ENCODE measurements around the gene KCNF1. TPM values are rescaled to one million over a fixed set of nuclear protein-coding genes. Genes with fewer than 3 reads are reported as not detected.
A peak's percentile ranks its signal among the peaks of the same experiment; 100 is the strongest.

The KCNF1 gene
- polyA plus RNA-seq, 5 donors = 1.0 to 2.9 (median 1.3) TPM

DNA sequence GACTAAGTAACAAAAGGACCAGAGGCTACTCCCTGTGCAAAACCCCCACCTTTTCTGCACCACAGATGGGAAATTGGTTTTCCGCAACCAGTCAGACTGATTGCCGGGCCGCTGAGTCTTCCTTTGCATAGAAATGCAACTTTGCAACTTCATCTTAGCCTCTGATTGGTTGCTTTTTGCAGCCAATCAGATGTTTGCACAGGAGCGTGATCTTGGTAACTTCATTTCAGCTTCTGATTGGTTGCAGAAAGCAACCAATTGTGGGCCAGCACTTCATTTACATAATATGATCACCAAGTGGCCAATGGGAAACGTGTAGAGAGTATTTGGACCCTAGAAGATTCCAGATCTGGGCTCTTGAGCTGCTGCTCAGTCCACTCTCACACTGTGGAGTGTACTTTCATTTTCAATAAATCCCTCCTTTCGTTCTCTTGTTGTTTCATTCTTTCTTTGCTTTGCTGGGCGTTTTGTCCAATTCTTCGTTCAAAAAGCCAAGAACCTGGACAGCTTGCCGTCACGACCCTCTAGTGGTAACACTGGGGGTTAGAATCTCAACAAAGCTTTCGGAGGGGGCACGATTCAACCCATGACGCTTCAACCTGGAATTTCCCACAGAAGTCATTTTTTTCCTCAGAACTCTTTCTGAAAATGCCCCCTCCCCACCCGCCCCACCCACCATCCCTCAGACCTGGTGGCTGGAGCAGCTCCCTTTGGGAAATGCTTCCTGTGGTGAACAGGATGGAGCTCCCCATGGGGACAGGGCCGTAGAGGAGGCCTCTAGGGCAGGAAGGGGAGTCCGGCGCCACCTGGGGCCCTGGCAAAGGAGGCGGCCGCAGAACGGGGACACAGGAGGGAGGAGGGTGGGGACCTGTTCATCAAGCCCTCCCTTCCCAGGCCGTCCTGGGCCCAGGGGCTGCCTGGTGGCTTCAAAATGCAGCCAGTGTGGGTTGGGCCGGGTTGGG lies 31.8 kb upstream of the KCNF1 start:
- DNase-seq = no peak

DNA sequence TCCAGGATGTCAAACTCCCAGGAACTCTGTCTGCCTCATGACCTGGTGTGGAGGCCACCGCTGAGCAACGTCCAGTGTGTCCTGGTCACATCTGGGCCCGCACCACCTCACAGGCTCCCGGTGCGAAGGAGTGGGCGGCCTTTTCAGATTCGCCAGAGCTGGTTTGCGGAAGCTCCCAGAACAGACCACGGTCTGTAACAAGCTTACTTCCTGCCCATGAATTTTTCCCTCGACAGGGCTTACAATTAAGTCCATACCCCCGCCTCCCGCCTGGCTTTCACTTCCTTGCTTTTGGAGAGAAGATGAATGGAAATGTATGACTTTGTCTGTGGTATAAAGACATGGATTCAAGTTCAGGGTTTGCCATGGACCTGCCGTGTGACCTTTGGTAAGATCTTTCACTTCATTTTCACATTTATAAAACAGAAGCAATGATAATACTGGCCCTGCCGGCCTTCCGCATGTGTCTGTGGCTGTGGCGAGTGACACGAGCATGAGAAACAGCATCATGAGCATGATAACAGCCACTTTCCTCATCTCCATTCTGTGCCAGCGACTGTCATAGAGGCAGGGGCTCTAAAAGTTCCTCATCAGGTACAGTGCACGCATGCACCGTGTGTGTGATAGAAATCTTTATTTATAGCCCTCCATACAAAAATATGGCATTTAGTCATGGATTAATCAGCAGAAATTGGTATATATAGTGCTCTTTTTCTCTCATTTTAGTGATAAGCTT lies 31.0 kb upstream of the KCNF1 start:
- no peak for DNase-seq

DNA sequence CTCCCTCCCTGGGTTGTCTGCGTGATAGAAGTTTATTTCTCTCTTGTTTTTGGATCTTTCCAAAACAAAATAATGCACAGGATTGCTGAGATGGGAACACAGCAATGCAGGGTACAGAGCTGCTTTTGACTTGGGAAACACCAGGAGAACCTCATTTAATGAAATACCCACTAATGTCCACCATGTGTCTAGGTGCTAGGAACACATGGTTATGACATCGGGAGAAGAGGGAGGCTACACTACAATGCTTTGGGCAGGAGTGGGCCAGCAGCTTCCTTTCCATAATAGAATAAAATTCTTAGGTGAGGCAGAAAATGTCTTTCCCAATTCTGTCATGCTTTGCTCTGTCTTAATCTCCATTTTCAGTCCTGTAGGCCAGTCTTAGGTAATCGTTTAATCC lies 29.2 kb upstream of the KCNF1 start:
- no peak for DNase-seq

DNA sequence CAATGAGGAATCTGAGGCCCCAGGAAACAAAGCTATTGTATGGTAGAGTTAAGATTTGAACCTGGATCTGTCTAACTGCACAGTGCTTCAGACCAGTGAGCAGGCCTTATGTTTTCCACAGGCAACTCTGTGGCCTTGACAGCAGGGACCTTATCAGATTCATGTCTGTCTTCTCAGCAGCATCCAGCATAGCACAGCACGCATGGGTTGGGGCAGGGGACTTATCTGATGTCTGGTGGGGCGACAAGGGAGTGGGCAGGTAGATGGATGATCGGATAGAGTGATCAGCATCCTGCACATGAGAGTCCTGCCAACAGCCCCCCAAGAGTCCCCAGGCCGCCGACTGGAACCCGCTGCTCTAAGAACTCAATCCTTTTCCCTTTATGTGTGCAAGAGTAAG lies 28.7 kb upstream of the KCNF1 start:
- no peak for DNase-seq

DNA sequence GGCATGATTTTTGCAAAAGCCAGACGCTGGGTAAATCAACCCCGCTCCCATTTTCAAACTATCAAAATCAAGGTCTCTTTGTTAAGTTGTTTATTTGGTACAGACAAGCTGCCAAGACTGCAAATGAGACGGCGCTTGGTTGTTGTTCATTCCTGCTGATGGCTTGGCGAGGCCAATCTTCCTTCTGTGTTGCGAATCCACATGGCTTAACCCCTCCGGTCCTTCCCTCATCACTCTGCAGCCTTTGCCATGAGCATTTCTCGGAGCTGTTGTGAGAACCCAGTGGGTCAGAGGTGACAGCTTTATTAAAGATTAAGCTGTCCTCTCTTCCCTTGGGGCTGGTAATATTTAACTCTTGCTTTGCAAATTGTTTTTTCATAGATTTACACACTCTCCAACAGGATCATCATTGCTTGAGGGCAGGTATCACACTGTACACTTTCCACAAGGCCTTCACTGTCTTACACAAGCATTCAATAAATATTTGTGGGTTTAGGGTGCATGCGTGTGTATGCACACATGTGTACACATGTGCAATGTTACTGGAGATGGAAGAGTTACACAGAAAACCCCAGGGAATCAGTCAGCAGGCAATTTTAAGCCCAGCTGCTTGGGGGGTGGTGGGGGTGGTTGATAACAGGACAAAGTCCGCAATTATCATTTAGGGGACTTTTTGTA lies 27.8 kb upstream of the KCNF1 start:
- peak; percentile 13 to 22 for DNase-seq

DNA sequence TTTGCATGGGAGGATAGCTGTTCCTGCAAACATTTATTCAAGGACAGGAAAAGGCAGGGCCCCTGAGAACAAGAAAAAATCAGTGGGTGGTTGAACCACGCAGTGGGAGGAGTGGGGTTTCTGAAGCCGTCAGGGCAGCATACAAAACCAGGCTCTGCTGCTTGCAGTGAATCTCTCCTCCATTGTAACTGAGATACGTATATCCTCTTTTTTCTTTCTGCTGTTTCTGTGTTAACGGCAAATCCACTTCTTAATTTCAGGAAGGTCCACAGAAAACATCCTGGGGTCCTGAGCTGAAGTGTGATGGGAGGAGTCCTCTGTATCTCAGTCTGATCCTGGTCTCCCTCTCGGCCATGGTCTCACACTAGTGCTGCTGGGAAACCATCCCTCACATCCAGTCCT lies 27.2 kb upstream of the KCNF1 start:
- DNase-seq = no peak

DNA sequence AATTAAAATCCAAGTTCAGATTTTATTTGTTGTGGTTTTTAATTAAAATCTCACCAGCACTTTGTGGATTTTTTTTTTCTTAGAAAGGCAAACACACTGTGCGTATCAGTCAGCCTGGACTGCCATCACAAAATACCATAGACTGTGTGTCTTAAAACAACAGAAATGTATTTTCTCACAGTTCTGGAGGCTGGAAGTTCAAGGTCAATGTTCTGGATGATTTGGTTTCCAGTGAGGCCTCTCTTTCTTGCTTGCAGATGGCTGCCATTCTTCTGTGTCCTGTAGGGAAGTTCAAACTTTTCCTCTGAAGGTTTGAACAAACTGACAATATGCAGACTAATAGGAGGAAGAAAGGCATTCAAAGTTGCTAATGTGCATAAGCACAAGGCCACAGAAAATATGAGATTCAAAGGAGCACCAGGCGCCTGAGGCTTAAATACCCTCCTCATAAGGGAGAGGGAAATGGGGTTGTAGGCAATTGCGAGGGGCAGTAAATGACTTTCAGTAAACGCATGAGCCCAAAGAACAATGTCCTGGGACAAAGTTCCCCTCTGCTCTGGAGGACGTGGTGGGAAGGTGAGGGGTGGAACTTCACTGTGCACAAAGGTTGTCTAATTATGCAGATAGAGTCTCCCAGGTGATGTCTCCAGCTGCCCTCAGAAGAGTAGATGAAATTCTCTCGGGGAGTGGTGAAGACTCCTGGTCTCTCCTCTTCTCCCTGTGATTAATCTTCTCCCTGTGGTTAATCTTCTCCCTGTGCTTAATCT lies 26.5 kb upstream of the KCNF1 start:
- DNase-seq = no peak

DNA sequence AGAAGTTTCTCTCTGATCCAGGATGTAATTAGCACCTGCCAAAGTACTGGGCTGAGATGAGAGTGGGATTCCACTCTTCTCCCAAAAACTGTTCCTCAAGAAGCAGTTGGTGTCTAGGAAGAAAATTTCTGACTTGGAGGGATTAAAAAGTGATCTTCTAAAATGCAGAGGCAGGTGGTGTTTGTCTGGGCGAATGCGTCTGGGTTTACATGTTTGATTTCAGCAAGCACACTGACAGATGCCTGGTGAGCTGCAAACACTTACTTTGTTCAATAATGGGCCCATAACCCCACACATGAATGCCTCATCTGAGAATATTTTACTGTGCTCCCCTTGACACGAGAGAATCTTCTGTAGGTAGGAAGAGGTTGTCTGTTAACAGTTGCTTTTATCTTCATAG lies 24.3 kb upstream of the KCNF1 start:
- no peak for DNase-seq

DNA sequence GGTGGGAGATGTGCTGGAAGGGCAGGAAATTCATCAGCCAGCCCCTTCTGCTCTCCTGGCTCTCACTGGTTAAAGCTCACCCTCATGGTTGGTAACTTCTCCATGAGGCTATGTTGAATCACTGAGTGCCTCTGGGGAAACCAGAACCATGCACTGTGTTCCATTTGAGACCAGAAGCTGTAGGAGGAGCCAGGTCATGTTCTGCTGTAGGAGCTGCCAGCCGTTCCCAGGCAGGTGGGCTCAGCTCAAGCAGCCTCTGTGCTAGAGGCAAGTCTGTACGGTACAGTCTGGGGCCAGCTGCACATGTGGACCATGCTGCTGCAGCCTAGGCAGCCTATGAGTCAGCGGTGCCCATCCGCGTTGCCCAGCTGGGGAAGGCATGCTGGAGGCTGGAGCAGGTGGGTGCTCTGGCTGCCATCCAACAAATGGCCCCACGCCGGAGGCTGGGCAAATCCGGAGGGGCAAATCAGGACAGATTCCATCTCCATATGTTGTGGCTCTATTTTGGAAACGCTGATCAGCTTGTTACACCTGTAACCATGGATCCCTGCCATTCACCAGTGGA lies 22.0 kb upstream of the KCNF1 start:
- DNase-seq = no peak

DNA sequence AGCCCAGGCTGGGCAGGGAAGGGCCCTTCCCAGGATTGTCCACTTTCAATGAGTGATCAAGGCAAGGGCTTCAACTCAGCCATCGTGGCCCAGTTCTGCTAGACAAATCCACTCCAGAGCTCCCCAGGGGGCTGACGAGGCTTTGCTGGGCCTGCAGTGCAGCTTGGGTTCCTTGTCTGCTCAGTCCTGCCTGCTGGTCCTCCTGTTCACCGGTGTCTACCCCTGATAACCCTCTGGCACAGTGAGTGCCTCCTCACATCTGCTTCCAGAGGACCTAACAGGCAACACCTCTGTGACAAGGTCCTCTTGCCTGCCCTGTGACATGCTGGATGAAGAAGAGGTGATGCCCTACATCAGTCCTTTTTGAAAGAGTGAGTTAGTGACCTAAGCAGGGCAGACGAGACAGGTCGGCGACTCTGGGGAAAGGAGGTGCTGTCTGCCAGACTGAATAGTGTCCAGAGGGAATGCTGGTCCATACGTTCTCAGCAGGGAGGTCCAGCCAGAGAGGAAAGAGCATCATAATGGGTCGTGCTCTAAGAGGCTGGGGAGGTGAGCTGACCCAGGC lies 20.9 kb upstream of the KCNF1 start:
- no peak for DNase-seq

DNA sequence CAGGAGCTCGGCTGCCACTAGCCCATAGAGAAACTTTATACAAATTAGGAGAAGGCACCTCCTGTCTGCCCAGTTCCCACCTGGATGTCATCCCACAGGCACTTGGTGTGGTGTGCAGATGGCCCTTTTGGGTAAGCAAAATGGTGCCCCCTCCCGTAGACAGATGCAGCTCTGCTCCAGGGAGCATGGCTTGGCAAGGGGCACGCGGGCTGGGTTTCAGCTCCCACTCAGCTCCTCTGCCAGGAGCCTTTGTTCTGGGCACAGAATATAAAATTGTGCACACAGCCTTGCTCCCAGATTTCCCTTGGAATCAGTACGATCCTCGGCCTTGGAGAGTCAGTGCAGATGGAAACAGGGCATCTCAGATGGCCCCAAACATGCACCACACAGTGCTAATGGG lies 20.3 kb upstream of the KCNF1 start:
- DNase-seq = no peak

DNA sequence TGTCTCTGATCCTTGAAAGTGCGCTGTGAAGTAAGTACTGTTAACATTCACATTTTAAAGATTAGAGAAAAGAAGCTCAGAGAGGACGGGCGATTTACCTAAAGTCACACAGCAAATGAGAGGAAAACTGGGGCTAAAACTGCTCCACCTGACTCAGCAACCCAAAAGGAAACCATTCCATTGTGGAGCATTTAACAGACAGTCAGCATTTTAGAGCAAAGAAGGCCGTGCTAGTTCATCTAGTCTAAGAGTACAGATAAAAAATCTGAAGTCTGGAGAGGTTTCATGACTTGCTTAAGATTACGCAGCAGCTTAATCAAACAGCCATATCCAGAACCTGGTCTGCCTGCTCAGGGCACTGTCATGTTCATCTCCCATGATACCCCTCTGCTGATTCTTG lies 19.9 kb upstream of the KCNF1 start:
- DNase-seq = no peak

DNA sequence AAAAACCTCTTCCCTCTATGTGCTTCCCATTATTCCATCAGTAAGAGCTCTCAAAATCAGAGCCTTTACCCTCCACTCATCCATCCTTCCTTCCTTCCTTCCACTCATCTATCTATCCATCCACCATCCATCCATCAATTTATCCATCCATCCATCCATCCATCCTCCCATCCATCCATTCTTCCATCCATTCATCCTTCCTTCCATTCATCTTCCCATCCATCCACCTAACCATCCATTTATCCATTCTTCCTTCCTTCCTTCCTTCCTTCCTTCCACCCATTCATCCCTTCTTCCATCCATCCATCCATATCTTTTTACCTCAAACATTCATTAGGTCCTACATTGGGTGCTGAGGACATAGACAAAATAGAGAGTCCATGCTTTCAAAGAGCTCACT lies 19.4 kb upstream of the KCNF1 start:
- no peak for DNase-seq

DNA sequence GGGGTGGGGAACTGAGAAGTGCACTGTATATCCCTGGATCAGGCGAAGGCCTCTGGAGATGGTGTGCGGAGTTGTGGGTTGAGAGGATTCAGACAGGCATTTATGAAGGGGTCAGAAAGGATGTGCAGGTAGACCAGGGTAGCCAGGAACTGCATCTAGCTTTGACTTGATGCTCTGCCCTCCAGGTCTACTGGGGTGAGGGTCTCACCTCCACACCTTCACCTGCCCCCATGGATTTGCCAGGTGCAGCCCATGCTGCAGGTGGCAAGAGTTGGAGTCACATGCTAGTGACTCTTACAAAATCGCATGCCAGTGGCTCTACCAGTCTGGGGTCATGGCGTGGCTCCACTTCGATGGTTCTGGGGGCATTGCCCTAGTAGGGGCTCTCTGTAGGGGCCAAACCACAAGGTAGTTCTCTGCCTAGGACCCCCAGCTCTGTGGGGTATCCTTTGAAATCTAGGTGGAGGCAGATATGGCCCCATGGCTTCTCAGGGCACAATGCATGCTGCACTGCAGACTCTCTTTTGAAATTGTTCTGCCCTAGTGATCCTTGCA lies 18.9 kb upstream of the KCNF1 start:
- DNase-seq = no peak

DNA sequence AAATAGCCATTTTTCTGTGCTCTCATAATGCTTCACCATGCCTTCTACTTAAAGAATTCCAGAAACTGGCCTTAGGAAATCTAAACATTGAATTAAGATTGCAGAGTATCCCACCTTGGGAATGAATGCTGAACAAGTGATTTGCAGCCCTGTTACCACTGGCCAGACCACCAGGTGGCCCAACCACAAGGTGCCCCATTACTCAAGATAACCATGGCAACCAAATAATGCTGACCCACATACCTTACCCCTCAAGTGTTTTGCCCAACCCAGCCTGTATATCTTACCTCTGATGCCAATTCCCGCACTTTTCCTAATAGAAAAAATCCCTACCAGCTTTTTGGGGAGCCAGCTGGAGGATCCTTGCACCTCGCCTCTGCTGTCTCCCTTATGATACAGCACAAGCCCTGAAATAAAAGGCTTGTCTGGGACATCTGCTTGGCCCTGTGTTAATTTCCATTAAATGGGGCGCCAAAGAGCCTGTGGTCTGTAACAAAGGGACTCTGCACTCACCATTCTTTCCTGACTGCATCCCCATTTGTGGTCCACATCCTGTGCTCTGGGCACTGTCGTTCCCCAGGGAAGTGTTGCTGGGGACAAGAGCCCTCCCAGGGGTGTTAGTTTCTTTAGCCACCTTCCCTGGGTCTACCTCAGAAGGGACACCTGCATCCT lies 17.3 kb upstream of the KCNF1 start:
- DNase-seq = no peak

DNA sequence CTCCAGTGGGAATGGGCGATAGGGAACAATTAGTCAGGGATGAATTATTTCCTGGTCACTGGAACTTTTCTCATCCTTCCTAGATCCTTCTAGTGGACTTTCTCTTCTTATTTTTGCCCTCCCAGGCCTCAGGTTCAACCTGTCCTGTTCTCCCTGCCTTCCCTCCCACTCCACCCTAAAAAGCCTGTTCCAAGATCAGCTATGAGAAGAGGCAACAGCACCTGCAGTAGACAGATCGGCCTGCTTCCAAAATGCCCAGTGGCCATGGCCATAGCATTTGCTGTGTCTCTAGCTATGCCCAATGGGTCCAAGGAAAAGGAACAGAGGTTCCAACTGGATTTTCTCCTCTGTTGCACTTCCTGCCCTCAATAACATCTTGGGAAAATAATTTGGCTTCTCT lies 16.5 kb upstream of the KCNF1 start:
- no peak for DNase-seq

DNA sequence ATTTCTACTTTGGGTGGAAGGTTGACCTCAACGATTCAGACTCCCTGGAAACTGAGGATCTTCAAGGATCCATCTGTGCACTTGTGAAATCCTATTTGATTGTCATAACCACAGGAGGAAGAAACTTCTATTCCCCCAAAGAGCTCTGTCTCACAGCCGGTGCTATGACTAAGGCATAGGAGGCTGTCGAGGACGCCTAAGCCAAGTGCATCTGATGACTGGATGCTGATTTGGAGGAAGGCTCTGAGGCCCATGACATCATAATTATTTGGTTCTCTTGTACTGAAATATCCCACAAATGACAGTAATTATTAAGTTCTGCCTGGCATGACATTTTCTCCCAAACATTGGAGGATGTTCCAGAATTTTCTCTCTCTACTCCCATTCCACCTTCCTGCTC lies 13.8 kb upstream of the KCNF1 start:
- no peak for DNase-seq

DNA sequence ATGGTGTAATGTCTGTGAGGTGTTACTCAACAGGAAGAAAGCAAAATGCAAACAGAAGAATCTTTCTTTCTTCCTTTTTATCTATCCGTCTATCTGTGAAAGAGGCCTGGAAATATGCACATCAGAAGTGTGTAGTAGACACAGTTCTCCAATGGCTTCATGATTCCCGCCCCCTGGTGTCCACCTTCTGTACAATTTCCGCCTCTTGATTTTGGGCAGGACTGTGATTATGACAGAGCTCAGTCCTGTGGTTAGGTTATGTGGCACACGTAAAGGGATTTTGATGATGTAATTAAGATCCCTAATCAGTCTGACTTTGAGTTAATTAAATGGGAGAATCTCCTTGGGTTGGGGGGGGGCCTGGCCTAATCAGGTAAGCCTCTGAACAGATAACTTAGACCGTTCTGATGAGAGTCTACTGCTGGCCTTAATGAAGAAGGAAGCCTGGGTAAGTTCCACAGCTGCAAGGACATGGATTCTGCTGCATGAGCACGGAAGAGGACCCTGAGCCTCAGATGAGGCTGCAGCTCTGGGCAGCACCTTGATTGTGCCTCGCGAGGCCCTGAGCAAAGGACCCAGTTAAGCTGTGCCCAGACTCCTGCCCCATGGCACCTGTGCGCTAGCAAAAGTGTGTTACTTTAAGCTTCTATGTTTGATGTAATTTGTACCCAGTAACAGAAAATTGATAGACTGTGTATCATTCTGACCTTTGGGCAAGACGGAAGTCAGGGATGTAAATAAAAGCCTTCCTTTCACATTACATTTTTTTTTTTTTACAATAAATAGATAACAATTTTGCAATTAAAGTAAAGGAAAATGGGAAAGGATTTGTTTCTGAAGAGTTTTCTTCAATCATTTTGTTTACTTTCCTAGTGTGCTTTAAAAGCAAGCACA lies 11.3 kb upstream of the KCNF1 start:
- DNase-seq = no peak

Measured in right lung (tissue), 5 donors.